NCI-H446 (cell line): ENCODE data around the gene RPL41.

Experiments
- DNase-seq, 2 experiments: peaks; one replicate each; lab custom pipeline; 2025; lab: John Stamatoyannopoulos, UW

RPL41 gene

GRCh38 chr12:56127888-56128669, 11.6 kb downstream of the RPL41 start, which contains the start of gene ESYT1:
Gene ESYT1 (plus strand): TSS chr12:56128267. CDS start chr12:56128320, 53 bp downstream.
- DNase-seq, result peak; percentile 99

GRCh38 chr12:56128670-56129205, 12.3 kb downstream of the RPL41 start:
- DNase-seq, result no peak

GRCh38 chr12:56129206-56129941, 12.9 kb downstream of the RPL41 start:
- no peak for DNase-seq

- no peak for DNase-seq
These were observed 13.6 kb downstream of the RPL41 start for GRCh38 chr12:56129942-56130495.

- DNase-seq, result no peak
These were observed 14.4 kb downstream of the RPL41 start for GRCh38 chr12:56130876-56131275.

GRCh38 chr12:56134897-56135296, 18.5 kb downstream of the RPL41 start:
- no peak for DNase-seq

GRCh38 chr12:56137853-56138571, 21.6 kb downstream of the RPL41 start:
- DNase-seq, result no peak

GRCh38 chr12:56141946-56142784, 25.7 kb downstream of the RPL41 start:
- DNase-seq, result no peak

GRCh38 chr12:56143217-56143616, 26.8 kb downstream of the RPL41 start:
- DNase-seq, result no peak

GRCh38 chr12:56143870-56144269, 27.4 kb downstream of the RPL41 start:
- no peak for DNase-seq

GRCh38 chr12:56145217-56145616, 28.8 kb downstream of the RPL41 start:
- no peak for DNase-seq

- no peak for DNase-seq
These were observed 30.3 kb downstream of the RPL41 start for GRCh38 chr12:56146492-56147460.

GRCh38 chr12:56150563-56150962, 34.1 kb downstream of the RPL41 start:
- DNase-seq, result no peak

GRCh38 chr12:56151672-56152131, 35.3 kb downstream of the RPL41 start:
- no peak for DNase-seq

- DNase-seq, result peak; percentile 57 to 89
These were observed 35.8 kb downstream of the RPL41 start, which contains the start of gene MYL6B for GRCh38 chr12:56152132-56152755. Gene MYL6B (plus strand): TSS chr12:56152587. CDS start chr12:56153919, 1,332 bp downstream.

GRCh38 chr12:56152756-56153677, 36.6 kb downstream of the RPL41 start:
- DNase-seq, result no peak

- no peak for DNase-seq
These were observed 37.2 kb downstream of the RPL41 start for GRCh38 chr12:56153678-56154065.

GRCh38 chr12:56154246-56154771, 37.9 kb downstream of the RPL41 start:
- DNase-seq, result no peak
